Measurements from ENCODE around the gene CITED2.
"Not testable (repeated sequence)": the region's sequence is repeated elsewhere in the genome, so short reads cannot be mapped to it uniquely, and the experiment has no call there.

Gene CITED2, protein sequence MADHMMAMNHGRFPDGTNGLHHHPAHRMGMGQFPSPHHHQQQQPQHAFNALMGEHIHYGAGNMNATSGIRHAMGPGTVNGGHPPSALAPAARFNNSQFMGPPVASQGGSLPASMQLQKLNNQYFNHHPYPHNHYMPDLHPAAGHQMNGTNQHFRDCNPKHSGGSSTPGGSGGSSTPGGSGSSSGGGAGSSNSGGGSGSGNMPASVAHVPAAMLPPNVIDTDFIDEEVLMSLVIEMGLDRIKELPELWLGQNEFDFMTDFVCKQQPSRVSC

DNA sequence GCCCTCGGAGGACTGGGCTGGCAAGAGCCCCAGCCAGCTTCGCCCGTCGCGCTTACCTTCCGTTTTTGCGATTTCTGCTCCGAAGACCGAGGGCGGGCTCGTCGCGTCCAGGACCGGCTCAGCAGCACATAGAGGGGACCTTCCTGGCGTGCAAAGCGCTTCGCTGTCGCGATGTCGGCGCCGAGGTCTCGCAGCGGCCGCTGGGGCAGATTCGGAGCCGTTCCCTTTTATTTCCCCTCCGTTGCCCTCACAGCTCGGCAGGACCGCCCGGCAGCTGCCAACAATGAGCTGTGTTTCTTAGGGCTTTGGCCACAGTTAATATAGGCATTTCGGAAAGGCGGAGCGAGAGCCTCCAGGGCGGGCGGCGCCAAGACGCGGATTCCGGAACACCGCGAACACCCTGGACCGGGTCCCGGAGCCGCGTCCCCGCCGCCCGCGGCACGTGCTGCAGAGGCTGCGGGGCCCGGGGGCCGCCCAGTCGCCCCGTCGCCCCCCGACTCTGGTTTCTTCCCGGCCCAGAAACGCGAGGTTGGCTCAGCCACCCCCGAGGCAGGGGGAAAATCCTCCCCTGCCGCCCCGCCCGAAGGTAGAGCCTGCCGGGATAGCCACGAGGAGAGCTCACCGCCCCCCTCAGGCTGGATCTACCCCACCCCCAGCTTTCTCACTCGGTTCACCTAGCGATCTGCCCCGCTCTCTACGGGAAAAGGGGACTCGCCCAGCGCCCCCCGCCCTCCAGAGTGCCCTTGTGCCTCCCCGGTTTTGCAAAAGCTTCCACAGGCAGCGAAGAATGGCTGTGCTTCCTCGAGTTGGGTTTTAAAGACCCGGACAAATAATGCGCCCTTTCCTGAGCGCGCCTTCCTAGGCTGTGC is at the start of gene CITED2:
Gene CITED2, minus strand, starts transcription at position 292 of the 869 bp plus-strand sequence. CDS start 704 bp downstream, outside the sequence.
- peak; percentile 95 to 97 for DNase-seq (ENCODE audit: low read depth in 2 of 2)

DNA sequence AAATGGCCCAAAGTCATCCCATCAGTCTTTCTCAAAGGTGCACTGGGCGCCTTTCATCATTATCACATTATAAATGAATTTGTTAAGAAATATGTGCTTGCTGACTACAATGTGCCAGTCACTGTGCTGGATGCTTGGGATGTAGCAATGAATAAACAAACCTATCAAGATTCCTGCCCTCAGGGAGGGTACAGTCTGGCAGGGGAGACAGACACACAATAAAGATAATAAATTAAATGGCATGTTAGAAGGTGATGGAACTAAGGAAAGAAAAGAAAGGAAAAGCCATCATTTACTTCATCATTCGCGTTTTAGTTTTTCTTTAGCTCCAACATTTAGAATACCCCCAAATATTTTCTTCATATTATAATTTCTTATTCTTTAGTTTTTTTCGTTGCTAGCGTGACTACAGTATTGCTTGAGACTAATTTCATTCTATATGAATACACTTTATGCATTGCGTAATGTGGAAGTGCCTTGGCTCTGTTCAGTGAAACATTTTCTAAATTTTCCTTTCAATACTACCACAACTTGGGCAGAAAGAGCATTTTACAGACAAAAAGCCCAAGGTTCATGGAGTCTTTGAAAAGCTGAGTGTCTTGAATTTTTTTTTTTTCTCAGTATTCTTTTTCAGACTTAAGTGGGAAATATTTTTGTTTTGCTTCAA is 48.7 kb upstream of the CITED2 start:
- DNase-seq (ENCODE audit: low read depth in 2 of 2), result no peak

DNA sequence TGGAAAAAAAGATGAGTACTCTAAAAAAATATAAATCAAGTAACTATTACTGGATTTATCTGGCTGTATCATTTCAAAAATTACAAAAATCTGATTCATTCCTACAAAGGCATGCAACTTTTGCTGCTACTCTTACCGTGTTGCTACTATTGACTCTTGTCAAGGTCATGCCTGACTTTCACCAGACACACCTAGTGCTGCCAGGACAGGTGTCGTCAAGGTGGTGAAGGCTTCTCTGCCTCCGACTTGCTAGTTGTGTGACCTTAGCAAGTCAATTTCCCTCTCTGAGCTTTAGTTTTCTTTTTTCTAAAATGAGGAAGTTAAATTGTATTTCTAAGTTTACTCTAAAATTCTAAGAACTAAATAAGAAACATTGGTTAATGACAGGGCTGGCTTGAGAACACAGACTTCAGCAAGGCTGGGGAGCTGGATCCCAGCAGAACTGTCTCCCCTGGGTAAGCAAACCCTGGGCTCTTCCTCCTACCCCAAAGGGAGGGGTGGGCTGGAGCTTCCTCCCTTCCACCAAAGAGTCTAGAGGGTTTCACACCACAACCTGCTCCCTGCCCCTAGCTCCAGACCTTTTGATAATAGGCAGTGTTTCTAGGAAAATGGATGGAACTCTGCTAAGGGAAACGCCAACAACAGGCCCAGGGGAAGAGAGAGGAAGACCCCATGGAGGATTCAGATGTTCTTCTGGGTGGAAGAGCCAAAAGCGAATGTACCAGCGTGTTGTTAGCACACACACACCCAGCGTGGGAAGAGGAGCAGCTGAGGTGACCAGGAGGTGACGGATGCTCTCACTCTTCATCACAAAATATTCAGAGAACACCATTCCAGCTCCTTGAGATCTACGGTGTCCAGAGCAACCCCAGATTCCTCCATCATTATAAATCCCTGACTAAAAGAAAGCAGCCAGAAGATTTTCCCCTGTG is 47.9 kb upstream of the CITED2 start:
- DNase-seq (ENCODE audit: low read depth in 2 of 2), result no peak

DNA sequence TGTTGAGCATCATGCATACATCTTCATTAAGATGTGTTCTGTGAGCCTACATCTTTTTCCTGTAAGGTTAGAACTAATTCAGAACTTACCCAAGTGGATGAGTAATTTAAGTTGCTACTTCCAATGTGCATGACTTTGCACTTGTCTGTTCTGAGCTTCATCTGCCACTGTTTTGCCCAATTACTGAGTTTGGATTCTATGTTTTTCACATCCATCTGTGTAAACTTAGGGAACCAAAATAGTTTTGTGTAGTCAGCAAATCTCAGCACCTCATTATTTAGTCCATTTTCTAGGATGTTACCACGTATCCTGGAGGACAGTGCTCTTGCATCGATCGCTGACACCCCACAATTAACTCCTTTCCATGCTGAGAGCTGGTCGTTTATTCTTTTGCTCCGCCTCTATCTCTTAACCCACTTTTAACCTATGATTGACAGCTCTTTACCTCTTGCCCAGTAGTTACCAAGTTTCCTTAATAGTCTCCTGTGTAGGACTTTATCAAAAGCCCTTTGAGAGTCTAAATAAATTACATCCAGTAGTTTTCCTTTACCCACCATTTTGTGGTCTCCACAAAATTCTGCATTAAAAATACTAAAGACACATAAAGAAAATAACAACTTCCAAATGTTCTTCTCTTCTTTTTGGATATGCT is 44.2 kb upstream of the CITED2 start:
- no peak for DNase-seq (ENCODE audit: low read depth in 2 of 2)

DNA sequence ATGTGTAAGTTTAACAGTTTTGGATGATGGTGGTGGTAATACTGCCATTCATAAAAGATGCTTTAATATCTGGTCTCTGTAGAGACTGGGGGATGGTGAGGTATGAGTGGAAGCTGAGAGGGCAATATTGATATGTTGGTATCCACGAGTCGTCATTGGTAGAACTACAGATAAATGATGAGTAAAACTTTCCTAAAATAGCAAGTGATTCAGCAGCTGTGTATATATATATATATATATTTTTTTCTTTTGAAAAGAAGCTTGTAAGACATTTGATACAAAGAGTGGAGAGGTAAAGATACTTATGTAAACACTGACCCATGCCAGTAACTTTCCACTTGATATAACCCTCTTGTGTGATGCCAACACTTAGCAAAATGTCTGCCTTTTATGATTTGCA is 41.7 kb upstream of the CITED2 start:
- no peak for DNase-seq (ENCODE audit: low read depth in 2 of 2)

DNA sequence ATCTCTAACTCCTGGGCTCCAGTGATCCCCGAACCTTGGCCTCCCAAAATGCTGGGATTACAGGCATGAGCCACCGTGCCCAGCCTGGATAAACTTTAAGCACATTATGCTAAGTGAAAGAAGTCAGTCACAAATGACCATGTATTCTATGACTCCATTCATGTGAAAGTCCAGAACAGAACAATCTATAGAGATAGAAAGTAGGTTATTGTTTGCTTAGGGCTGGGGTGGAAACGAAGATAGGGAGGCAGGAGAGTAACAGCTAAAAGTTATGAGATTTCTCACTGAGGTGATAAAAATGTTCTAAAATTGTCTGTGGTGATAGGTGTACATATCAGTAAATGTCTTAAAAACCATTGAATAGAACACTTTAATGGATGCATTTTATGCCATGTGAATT is 40.9 kb upstream of the CITED2 start:
- no peak for DNase-seq (ENCODE audit: low read depth in 2 of 2)

DNA sequence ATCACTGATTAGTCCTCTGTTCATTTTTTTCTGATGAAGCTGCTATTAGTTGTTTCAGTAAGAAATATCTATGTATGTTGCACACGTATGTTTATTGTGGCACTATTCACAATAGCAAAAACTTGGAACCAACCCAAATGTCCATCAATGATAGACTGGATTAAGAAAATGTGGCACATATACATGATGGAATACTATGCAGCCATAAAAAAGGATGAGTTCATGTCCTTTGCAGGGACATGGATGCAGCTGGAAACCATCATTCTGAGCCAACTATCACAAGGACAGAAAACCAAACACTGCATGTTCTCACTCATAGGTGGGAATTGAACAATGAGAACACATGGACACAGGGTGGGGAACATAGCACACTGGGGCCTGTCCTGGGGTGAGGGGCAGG is 37.7 kb upstream of the CITED2 start:
- not testable (repeated sequence) for DNase-seq (ENCODE audit: low read depth in 2 of 2)

DNA sequence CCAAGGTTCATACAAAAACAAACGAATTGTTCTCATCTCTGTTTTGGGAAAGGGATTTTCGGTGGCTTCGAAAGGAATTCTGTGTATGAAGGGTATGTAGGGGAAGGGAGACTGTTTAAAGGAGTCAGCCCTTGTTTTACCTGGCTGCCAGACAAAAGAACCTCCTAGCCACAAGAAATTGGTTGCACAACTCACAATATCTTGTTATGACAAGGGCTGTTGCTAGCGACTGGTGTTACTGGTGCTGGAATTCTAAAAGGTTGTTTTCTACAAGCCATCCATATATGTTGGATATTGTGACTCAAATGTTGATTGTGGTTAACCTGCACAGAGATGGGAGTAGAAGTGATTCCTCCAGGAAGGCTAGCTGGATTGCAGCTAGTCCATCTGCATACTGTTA is 34.6 kb upstream of the CITED2 start:
- peak; percentile 71 to 75 for DNase-seq (ENCODE audit: low read depth in 2 of 2)

DNA sequence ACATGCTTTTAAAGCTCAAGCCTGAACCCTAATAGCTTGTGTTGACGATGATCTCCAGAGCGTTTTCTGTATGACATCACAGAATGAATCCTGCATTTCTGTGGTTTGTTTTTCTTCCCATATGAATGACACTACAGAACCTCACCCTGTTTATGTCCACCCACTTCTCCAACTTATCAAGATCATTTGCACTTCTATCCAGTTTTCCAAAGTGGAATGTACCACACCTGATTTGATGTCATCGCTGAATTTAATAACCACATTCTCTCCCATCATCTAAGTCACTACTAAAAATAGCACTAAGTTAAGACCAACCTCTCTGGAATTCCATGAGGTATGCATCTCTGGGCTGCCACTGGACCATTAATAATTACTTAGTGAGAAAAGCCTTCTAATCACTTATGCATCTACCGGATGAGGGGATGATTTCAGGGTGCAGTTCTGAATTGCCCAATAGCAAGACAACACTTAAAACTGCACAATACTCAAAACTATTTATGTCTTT is 33.3 kb upstream of the CITED2 start:
- peak; percentile 92 to 94 for DNase-seq (ENCODE audit: low read depth in 2 of 2)

DNA sequence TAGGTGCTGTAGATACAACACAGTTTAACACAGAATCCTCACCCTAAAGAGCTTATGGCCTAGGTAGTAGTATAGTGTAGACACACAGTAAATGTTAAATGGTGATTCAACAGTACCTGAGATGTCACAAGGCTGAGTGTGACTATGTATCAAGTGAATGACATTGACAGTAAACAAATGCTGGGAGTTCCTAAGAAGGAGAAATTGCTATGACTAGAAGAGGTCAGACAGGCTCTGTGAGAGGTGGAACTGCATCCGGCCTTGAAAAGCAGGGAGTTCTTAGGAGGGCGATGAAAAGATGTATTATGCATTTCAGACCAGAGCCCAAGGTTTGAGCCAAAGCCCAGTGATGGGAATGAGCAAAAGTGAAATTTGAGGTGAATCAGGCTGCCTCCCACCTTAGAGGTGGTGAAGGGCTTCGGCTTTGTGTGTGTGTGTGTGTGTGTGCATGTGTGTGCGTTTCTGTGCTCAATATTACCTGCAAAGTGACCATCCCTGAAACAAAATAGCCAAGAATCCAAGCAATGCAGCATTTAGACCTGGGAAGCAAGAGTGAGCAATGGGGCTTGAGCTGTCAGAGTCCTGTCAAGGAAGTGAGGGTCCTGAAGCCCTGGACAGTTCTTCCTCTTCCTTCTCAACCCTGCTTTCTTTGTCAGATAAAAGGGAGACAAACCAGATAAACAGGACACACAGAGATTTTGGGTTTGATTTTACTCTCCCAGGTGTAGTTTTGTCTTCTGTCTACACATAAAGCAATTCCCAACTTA is 32.3 kb upstream of the CITED2 start:
- DNase-seq (ENCODE audit: low read depth in 2 of 2), result no peak

DNA sequence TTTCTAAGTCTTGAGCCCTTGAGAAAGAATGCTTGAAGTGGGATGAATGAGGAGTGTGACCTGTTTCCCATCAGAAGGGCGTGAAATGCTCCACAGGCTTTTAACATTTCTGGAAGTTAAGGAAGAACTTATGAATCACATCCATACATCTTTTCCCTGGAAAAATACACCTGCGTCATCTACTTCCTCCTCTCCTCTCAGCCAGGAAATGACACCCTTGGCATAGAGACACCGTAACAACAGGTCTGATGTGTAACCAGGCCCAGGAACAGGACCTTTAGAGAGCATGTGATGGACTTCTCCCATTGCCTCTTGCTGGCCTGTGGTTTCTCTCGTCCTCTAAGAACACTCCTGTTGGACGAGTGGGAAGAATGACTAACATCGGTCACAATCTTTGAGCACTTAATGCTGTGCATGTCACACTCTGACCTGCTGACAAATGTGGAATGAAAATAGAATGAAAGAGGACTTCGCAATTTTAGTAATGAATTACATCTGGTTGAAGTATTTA is 28.5 kb upstream of the CITED2 start:
- peak; percentile 67 to 70 for DNase-seq (ENCODE audit: low read depth in 2 of 2)

DNA sequence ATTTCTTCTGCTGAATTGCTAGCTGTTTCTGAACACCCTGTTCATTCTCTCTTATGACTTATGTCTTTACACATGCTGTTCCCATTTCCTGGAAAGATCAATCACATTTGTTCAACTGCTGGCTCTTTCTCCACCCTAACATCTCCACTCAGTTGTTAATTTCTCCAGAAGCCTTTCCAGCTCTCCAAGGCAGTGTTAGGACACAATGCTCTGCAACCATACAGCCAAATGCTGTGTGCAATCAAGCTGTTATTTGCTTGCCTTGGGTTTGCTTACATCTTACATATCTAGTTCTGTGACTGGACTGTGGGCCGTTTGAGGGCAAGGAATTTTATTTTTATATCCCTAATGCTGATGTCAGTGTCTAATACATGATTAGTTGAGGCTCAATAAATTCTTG is 24.2 kb upstream of the CITED2 start:
- no peak for DNase-seq (ENCODE audit: low read depth in 2 of 2)

DNA sequence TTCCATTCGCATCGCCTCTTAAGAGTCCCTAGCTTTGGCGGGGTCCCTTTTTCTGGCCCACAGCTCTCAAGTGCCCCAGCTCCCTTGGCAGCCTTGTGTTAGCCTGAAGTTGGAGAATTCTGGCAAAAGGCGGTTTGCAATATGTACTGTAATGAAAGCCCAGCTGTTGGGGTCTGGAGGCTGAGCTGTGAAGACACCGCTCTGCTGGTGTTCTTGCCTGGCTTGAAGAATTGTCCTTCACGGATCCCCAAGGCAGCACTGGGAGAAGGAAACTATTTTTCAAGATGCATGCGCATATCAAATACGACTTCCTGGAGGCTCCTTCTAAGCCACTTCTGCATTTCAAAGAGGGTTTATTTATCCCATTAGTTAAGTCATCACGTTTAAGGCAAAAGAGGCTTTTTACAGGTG is 21.4 kb upstream of the CITED2 start:
- no peak for DNase-seq (ENCODE audit: low read depth in 2 of 2)

DNA sequence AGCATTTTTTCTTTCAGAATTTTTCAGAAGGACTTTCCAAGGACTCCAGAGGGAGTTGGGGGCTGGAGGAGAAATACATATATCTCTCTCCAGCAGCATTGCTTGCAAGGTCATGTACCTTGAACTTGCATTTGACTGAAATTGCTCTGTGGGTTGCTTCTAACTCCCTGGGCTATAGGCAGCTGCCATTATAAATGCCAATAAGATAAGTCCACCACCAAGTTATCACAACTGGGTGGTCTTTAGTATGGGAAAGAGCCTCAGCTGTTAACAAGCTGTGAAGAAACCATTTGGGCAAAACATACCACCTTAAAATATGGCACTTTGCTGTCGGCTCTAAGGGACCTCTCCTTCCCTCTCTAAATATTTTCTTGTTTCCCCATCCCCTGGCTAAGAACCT is 20.9 kb upstream of the CITED2 start:
- no peak for DNase-seq (ENCODE audit: low read depth in 2 of 2)

DNA sequence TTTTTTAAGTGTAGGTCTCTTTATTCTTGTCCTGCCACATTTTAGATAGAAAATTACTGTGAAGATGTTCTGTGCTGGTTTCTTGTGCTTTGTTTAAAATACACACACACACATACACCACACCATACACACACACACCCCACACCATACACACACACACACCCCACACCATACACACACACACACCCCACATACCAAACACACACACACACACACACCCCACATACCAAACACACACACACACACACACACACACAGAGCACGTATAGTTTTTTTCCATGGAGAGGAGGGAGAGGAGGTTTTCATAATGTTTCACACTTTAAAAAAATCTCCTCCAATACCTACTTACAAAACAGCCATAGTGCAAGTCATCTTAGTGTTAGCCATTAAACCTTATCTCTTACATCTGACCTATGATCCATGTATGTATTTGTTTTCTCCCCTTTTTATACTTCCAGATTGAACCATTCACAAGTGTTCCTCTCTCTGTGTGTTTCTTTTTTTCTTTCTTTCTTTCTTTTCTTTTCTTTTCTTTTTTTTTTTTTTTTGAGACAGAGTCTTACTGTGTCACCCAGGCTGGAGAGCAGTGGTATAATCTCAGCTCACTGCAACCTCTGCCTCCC is 19.7 kb upstream of the CITED2 start:
- DNase-seq (ENCODE audit: low read depth in 2 of 2), result no peak

DNA sequence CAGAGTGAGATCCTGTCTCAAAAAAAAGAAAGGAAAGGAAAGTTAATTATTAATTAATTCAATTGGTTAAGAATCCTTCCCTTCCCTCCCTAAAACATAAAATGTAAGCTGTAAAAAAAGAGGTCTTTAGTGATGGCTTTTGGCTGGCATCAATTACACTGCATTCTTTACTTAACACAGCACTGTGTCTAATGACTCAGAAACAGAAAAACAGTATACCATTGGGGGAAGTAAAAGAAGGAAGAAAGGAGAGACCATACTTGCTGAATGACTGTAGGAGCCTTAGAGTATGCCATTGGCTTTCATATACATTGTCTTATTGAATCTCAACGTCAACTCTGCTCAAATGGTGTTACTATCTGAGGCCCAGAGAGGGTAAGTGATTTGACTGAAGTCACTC is 18.3 kb upstream of the CITED2 start:
- DNase-seq (ENCODE audit: low read depth in 2 of 2), result no peak

DNA sequence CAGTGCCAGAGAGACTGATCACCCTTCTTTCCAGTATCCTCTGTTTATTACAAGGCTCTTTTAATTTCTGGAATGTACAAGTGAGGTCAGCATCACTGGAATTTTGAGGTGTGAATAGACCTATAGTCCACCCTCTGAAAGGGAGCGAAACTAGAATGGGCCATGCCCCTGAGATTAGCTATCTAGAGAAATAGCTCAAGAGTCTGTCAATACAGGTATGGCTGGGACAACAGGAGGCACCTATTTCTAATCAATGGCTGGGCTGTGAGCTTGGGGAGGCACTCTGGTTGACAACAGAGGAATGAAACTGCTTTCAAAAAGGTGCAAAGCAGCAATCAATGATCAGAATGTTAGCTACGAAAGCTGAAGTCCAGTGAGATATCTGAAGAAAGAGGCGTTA is 17.3 kb upstream of the CITED2 start:
- no peak for DNase-seq (ENCODE audit: low read depth in 2 of 2)

DNA sequence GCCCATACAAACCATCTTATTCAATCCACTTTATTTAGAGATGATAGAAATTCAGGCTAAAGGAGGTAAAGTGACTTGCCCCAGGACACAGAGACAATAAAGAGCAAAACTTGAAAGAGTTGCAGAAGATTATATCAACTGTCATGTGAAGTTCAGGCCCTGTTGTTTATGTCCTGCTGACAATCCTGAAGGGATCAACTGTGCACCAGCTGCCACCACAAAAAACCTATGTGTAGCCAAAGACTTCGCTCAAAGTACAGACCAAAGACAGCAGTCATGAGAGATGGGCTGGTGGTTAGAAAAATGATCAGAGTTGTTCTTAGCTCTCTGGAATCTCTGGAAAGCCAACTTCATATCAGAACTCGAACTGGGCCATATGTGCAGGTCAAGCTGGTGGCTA is 16.0 kb upstream of the CITED2 start:
- DNase-seq (ENCODE audit: low read depth in 2 of 2), result no peak

DNA sequence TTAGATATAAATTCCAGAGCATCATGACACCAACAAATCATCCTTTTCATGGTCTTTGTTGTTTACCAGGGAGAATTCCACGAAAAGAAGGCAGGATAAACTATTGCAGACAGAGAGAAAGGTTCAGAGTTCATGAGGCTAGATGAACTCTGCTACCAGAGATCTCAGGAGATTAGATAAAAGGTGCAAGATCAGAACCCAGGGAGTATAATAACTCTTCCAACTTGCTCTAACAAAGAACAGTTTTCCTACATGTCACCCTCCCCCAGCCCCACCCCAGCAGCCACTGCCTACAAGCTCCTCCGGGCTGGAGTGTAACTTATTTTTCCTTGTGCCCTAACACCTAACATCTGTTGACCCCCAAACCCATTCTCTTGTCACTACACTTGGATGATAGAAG is 13.9 kb upstream of the CITED2 start:
- DNase-seq (ENCODE audit: low read depth in 2 of 2), result no peak
